ENCODE results near the gene SNTB2.

Gene SNTB2

GRCh38 chr16:69322343-69322742 lies 135.4 kb downstream of the SNTB2 start:
- peaks cover 2% of the 10 kb centered on the region for H3K79me2 ChIP-seq (ENCODE audit: control insufficient read depth, insufficient read depth, low read length, poor library complexity)
- no peak overlapping the region for H3K27ac ChIP-seq (ENCODE audit: low read depth, low read length)
- no peak overlapping the region for H2BK12ac ChIP-seq (ENCODE audit: low read length)
- WGBS (ENCODE audit: extremely low coverage, insufficient coverage, insufficient read length) = no CpG with 5 or more reads among the region's 7 CpGs
- no peak for DNase-seq
- H2AK5ac ChIP-seq (ENCODE audit: low read length) = no peak overlapping the region
- H3K9me3 ChIP-seq (ENCODE audit: insufficient read depth, low read depth, low read length) = no peaks in the 10 kb centered on the region
- H3K79me1 ChIP-seq (ENCODE audit: low read length) = no peaks in the 10 kb centered on the region
- H3K23ac ChIP-seq (ENCODE audit: low read length) = no peak overlapping the region
- peaks cover 0 to 2% of the 10 kb centered on the region in 2 experiments for H3K4me1 ChIP-seq (ENCODE audit: control insufficient read depth in 1 of 2, insufficient read depth in 2 of 2, low read length in 2 of 2)
- H4K91ac ChIP-seq (ENCODE audit: low read depth, low read length) = no peak overlapping the region
- H3K14ac ChIP-seq (ENCODE audit: low read length) = no peak overlapping the region
- no peak overlapping the region for H3K9ac ChIP-seq (ENCODE audit: low read length)
- no peaks in the 10 kb centered on the region for H3K27me3 ChIP-seq (ENCODE audit: insufficient read depth, low read length)
- no peak overlapping the region for H2BK120ac ChIP-seq (ENCODE audit: insufficient read depth, low read length, poor library complexity)
- no peak overlapping the region for H3K4ac ChIP-seq (ENCODE audit: low read depth, low read length)
- H4K12ac ChIP-seq (ENCODE audit: low read depth, low read length) = no peak overlapping the region
- no peak overlapping the region for H4K8ac ChIP-seq (ENCODE audit: low read depth, low read length)
- no peak overlapping the region for H2BK5ac ChIP-seq (ENCODE audit: low read depth, low read length, poor library complexity)
- no peak overlapping the region for H3K4me2 ChIP-seq (ENCODE audit: low read length)
- H3K4me3 ChIP-seq (ENCODE audit: low read depth, low read length) = no peak overlapping the region
- H2AFZ ChIP-seq (ENCODE audit: insufficient read depth, low read length, poor library complexity) = no peak overlapping the region
- peaks cover 79 to 84% of the 10 kb centered on the region in 2 experiments for H3K36me3 ChIP-seq (ENCODE audit: control insufficient read depth in 1 of 2, insufficient read depth in 2 of 2, low read length in 2 of 2)
- H3K18ac ChIP-seq (ENCODE audit: low read length) = no peak overlapping the region

GRCh38 chr16:69323415-69323814 lies 136.5 kb downstream of the SNTB2 start:
- Histone ChIP-seq H3K9ac (ENCODE audit: low read length) (no peak overlapping the region), H2AFZ (ENCODE audit: insufficient read depth, low read length, poor library complexity) (no peak overlapping the region), H3K27me3 (ENCODE audit: insufficient read depth, low read length) (no peaks in the 10 kb centered on the region), H3K4me3 (ENCODE audit: low read depth, low read length) (no peak overlapping the region), H3K4me1 (ENCODE audit: control insufficient read depth in 1 of 2, insufficient read depth in 2 of 2, low read length in 2 of 2) (peaks cover 2 to 4% of the 10 kb centered on the region in 2 experiments), H3K27ac (ENCODE audit: low read depth, low read length) (no peak overlapping the region), H3K18ac (ENCODE audit: low read length) (no peak overlapping the region), H2BK12ac (ENCODE audit: low read length) (no peak overlapping the region), H3K36me3 (ENCODE audit: control insufficient read depth in 1 of 2, insufficient read depth in 2 of 2, low read length in 2 of 2) (peaks cover 78 to 81% of the 10 kb centered on the region in 2 experiments), H3K4ac (ENCODE audit: low read depth, low read length) (no peak overlapping the region), H4K91ac (ENCODE audit: low read depth, low read length) (no peak overlapping the region), H3K23ac (ENCODE audit: low read length) (no peak overlapping the region), H2AK5ac (ENCODE audit: low read length) (no peak overlapping the region), H2BK120ac (ENCODE audit: insufficient read depth, low read length, poor library complexity) (no peak overlapping the region), H2BK5ac (ENCODE audit: low read depth, low read length, poor library complexity) (no peak overlapping the region), H3K79me1 (ENCODE audit: low read length) (no peaks in the 10 kb centered on the region), H3K14ac (ENCODE audit: low read length) (no peak overlapping the region), H4K12ac (ENCODE audit: low read depth, low read length) (no peak overlapping the region), H4K8ac (ENCODE audit: low read depth, low read length) (no peak overlapping the region), H3K4me2 (ENCODE audit: low read length) (no peak overlapping the region), H3K9me3 (ENCODE audit: insufficient read depth, low read depth, low read length) (no peaks in the 10 kb centered on the region), H3K79me2 (ENCODE audit: control insufficient read depth, insufficient read depth, low read length, poor library complexity) (peaks cover 3% of the 10 kb centered on the region)
- DNase-seq = no peak
- WGBS (ENCODE audit: extremely low coverage, insufficient coverage, insufficient read length) = no CpG with 5 or more reads among the region's 14 CpGs

- no CpG with 5 or more reads among the region's 8 CpGs for WGBS (ENCODE audit: extremely low coverage, insufficient coverage, insufficient read length)
- Histone ChIP-seq H4K91ac (ENCODE audit: low read depth, low read length) (no peak overlapping the region), H3K18ac (ENCODE audit: low read length) (no peak overlapping the region), H3K14ac (ENCODE audit: low read length) (no peak overlapping the region), H2AK5ac (ENCODE audit: low read length) (no peak overlapping the region), H3K27ac (ENCODE audit: low read depth, low read length) (no peak overlapping the region), H2BK5ac (ENCODE audit: low read depth, low read length, poor library complexity) (no peak overlapping the region), H3K4ac (ENCODE audit: low read depth, low read length) (no peak overlapping the region), H4K12ac (ENCODE audit: low read depth, low read length) (no peak overlapping the region), H3K36me3 (ENCODE audit: control insufficient read depth in 1 of 2, insufficient read depth in 2 of 2, low read length in 2 of 2) (peaks cover 74 to 80% of the 10 kb centered on the region in 2 experiments), H3K4me3 (ENCODE audit: low read depth, low read length) (no peak overlapping the region), H3K27me3 (ENCODE audit: insufficient read depth, low read length) (no peaks in the 10 kb centered on the region), H3K9ac (ENCODE audit: low read length) (peak overlapping the region; percentile 41), H3K23ac (ENCODE audit: low read length) (no peak overlapping the region), H4K8ac (ENCODE audit: low read depth, low read length) (no peak overlapping the region), H2BK120ac (ENCODE audit: insufficient read depth, low read length, poor library complexity) (no peak overlapping the region), H3K9me3 (ENCODE audit: insufficient read depth, low read depth, low read length) (no peaks in the 10 kb centered on the region), H3K79me2 (ENCODE audit: control insufficient read depth, insufficient read depth, low read length, poor library complexity) (peaks cover 4% of the 10 kb centered on the region), H2AFZ (ENCODE audit: insufficient read depth, low read length, poor library complexity) (no peak overlapping the region), H3K79me1 (ENCODE audit: low read length) (no peaks in the 10 kb centered on the region), H3K4me1 (ENCODE audit: control insufficient read depth in 1 of 2, insufficient read depth in 2 of 2, low read length in 2 of 2) (peaks cover 3 to 6% of the 10 kb centered on the region in 2 experiments), H3K4me2 (ENCODE audit: low read length) (no peak overlapping the region), H2BK12ac (ENCODE audit: low read length) (no peak overlapping the region)
- DNase-seq = no peak
Observed at GRCh38 chr16:69324013-69324531, 137.1 kb downstream of the SNTB2 start.

- peak overlapping the region; percentile 11 for H3K18ac ChIP-seq (ENCODE audit: low read length)
- H3K27me3 ChIP-seq (ENCODE audit: insufficient read depth, low read length) = no peaks in the 10 kb centered on the region
- peaks cover 2% of the 10 kb centered on the region for H3K79me1 ChIP-seq (ENCODE audit: low read length)
- no peak overlapping the region for H2BK12ac ChIP-seq (ENCODE audit: low read length)
- WGBS (ENCODE audit: extremely low coverage, insufficient coverage, insufficient read length) = no CpG with 5 or more reads among the region's 10 CpGs
- no peak overlapping the region for H4K8ac ChIP-seq (ENCODE audit: low read depth, low read length)
- DNase-seq = no peak
- H2BK120ac ChIP-seq (ENCODE audit: insufficient read depth, low read length, poor library complexity) = no peak overlapping the region
- H3K9me3 ChIP-seq (ENCODE audit: insufficient read depth, low read depth, low read length) = no peaks in the 10 kb centered on the region
- H3K9ac ChIP-seq (ENCODE audit: low read length) = no peak overlapping the region
- H3K36me3 ChIP-seq (ENCODE audit: control insufficient read depth in 1 of 2, insufficient read depth in 2 of 2, low read length in 2 of 2) = peaks cover 68 to 74% of the 10 kb centered on the region in 2 experiments
- H3K4me2 ChIP-seq (ENCODE audit: low read length) = no peak overlapping the region
- no peak overlapping the region for H3K14ac ChIP-seq (ENCODE audit: low read length)
- H3K23ac ChIP-seq (ENCODE audit: low read length) = no peak overlapping the region
- peaks cover 8% of the 10 kb centered on the region for H3K79me2 ChIP-seq (ENCODE audit: control insufficient read depth, insufficient read depth, low read length, poor library complexity)
- H2AK5ac ChIP-seq (ENCODE audit: low read length) = no peak overlapping the region
- no peak overlapping the region for H2AFZ ChIP-seq (ENCODE audit: insufficient read depth, low read length, poor library complexity)
- H3K4me3 ChIP-seq (ENCODE audit: low read depth, low read length) = no peak overlapping the region
- H3K27ac ChIP-seq (ENCODE audit: low read depth, low read length) = no peak overlapping the region
- H2BK5ac ChIP-seq (ENCODE audit: low read depth, low read length, poor library complexity) = no peak overlapping the region
- H4K12ac ChIP-seq (ENCODE audit: low read depth, low read length) = no peak overlapping the region
- H3K4ac ChIP-seq (ENCODE audit: low read depth, low read length) = no peak overlapping the region
- H4K91ac ChIP-seq (ENCODE audit: low read depth, low read length) = no peak overlapping the region
- H3K4me1 ChIP-seq (ENCODE audit: control insufficient read depth in 1 of 2, insufficient read depth in 2 of 2, low read length in 2 of 2) = peaks cover 8 to 13% of the 10 kb centered on the region in 2 experiments
Observed at GRCh38 chr16:69324585-69325253, 137.8 kb downstream of the SNTB2 start.
